K562 (cell line): ENCODE data around the gene TANGO6. TPM values are rescaled to one million over a fixed set of nuclear protein-coding genes. Genes with fewer than 3 reads are reported as not detected.

Experiments used
- ATAC-seq: fragments of 200-7000 bp; cut with Tn5 transposase; 3 replicates; pipeline ENCODE4 v1.9.1; 2020; ENCODE audit warnings: moderate library complexity
- BruUV-seq: library from RNA; stranded (reverse); fragments of 400-500 nt; replicated peaks from 2 replicates; lab custom pipeline; 2021; lab: Mats Ljungman, UMichigan
- CTCF ChIA-PET: fragments of 300-600 bp; formaldehyde crosslinking; extraction: SDS; loops from one replicate; lab custom pipeline; 2021; ENCODE audit warnings: low intra/inter-chr PET ratio; lab: Yijun Ruan, JAX
- POLR2A ChIA-PET: fragments of 300-600, 350-650 bp; sonication (Branson Sonifier 250); formaldehyde crosslinking; extraction: SDS; loops from one replicate; lab custom pipeline; 2021; ENCODE audit warnings: antibody characterized with exemption, inconsistent platforms; lab: Yijun Ruan, JAX
- DNase-seq, 4 experiments: peaks; one replicate each; pipeline versions ENCODE4 v3.0.0 to v3.0.0-alpha.2; 2011 to 2018; ENCODE audit warnings: low spot score in 3 of 4, mixed read lengths in 3 of 4; ENCODE audit errors: extremely low read depth in 1 of 4
- FAIRE-seq: peaks from 2 replicates; lab custom pipeline; 2011; peaks lifted over from hg19 to GRCh38; lab: Jason Lieb, UNC
- H2AFZ ChIP-seq: 2 replicates; pipeline ENCODE4 v1.6.0; 2011; ENCODE audit warnings: low read depth, low read length, control low read depth, inconsistent platforms
- H3K27ac ChIP-seq: fragments of 200-600 bp; 3 replicates; pipeline ENCODE4 v1.8.0; 2011; ENCODE audit warnings: low read depth, mild to moderate bottlenecking, control low read depth, inconsistent platforms, low read length, moderate library complexity, mixed read lengths; ENCODE audit errors: extremely low read depth
- H3K27me3 ChIP-seq, 2 experiments: fragments of 300-600 bp in 1 of 2; 2 replicates in 1 of 2; 3 replicates in 1 of 2; pipeline versions ENCODE4 v1.6.0 to v1.8.0; 2011; ENCODE audit warnings: inconsistent platforms in 2 of 2, low read length in 2 of 2, mild to moderate bottlenecking in 1 of 2, mixed read lengths in 1 of 2, moderate library complexity in 1 of 2; ENCODE audit not compliant: control insufficient read depth in 2 of 2, insufficient read depth in 2 of 2
- H3K36me3 ChIP-seq: fragments of 300-600 bp; 3 replicates; pipeline ENCODE4 v1.8.0; 2011; ENCODE audit warnings: mild to moderate bottlenecking, low read length, inconsistent platforms; ENCODE audit not compliant: control insufficient read depth, insufficient read depth
- H3K4me1 ChIP-seq, 2 experiments: fragments of 200-600 bp in 1 of 2; replicated peaks in 1 of 2; 2 replicates in 1 of 2; 3 replicates in 1 of 2; pipeline versions ENCODE4 v1.5.1 to v1.8.0; 2011; ENCODE audit warnings: inconsistent platforms in 2 of 2, low read length in 2 of 2, mild to moderate bottlenecking in 1 of 2, mixed read lengths in 1 of 2, moderate library complexity in 1 of 2; ENCODE audit not compliant: control insufficient read depth in 2 of 2, insufficient read depth in 2 of 2
- H3K4me2 ChIP-seq: 2 replicates; pipeline ENCODE4 v1.6.1; 2011; ENCODE audit warnings: low read length, control low read depth, inconsistent platforms, mixed read lengths; ENCODE audit not compliant: insufficient read depth
- H3K4me3 ChIP-seq: fragments of 200-600 bp; sonication (generic), shearing (Covaris generic); 2 replicates; pipeline ENCODE4 v1.5.1; 2016; ENCODE audit warnings: control low read depth, inconsistent platforms
- H3K79me2 ChIP-seq: fragments of 200-600 bp; 3 replicates; pipeline ENCODE4 v1.8.0; 2011; ENCODE audit warnings: low read length, inconsistent platforms; ENCODE audit not compliant: control insufficient read depth, insufficient read depth
- H3K9ac ChIP-seq, 2 experiments: 2 replicates each; pipeline versions ENCODE4 v1.6.0 to v1.6.1; 2011; ENCODE audit warnings: low read depth in 2 of 2, low read length in 2 of 2, control low read depth in 1 of 2, inconsistent platforms in 1 of 2, mild to moderate bottlenecking in 1 of 2, mixed read lengths in 1 of 2; ENCODE audit not compliant: insufficient read depth in 1 of 2
- H3K9me1 ChIP-seq: one replicate; pipeline ENCODE4 v1.6.0; 2011; ENCODE audit warnings: inconsistent platforms, mild to moderate bottlenecking, low read length, moderate library complexity; ENCODE audit not compliant: control insufficient read depth, insufficient read depth
- H3K9me3 ChIP-seq: replicated peaks from 2 replicates; pipeline ENCODE4 v1.5.1; 2011; ENCODE audit warnings: low read depth, low read length, inconsistent platforms; ENCODE audit not compliant: control insufficient read depth, insufficient read depth
- H4K20me1 ChIP-seq: replicated peaks from 2 replicates; pipeline ENCODE4 v1.6.1; 2011; ENCODE audit warnings: low read length, inconsistent platforms, mixed read lengths; ENCODE audit not compliant: control insufficient read depth, insufficient read depth
- BCL6 ChIP-seq: fragments of 250-450 bp; sonication (Bioruptor Pico); IDR thresholded peaks from 2 replicates; pipeline ENCODE4 v1.4.0; 2020
- CHCHD3 ChIP-seq: fragments of 250-450 bp; sonication (Bioruptor Pico); IDR thresholded peaks from 2 replicates; pipeline ENCODE4 v2.1.2; 2022; ENCODE audit warnings: mild to moderate bottlenecking
- HNRNPUL1 ChIP-seq: fragments of 200-400 bp; formaldehyde crosslinking; IDR thresholded peaks from 2 replicates; pipeline ENCODE4 v1.6.1; 2017; ENCODE audit warnings: low read length
- PTTG1 ChIP-seq: fragments of 450-650 bp; IDR thresholded peaks from 2 replicates; pipeline ENCODE4 v1.6.1; 2016; ENCODE audit warnings: low read depth, mild to moderate bottlenecking, missing genetic modification characterization, missing compliant biosample characterization
- RCOR1 ChIP-seq, 2 experiments: IDR thresholded peaks; 2 replicates each; pipeline ENCODE4 v1.6.1; 2012; ENCODE audit warnings: low read depth in 2 of 2, low read length in 2 of 2, borderline replicate concordance in 1 of 2, improper control_type of control experiment in 1 of 2
- ZNF707 ChIP-seq: fragments of 250-450 bp; sonication (Bioruptor Pico); conservative IDR thresholded peaks from 2 replicates; pipeline ENCODE4 v1.8.0; 2022; ENCODE audit warnings: inconsistent platforms, mild to moderate bottlenecking, moderate library complexity
- ZNF830 ChIP-seq: fragments of 250-450 bp; sonication (Bioruptor Pico); IDR thresholded peaks from 2 replicates; pipeline ENCODE4 v1.5.0; 2021; ENCODE audit warnings: mild to moderate bottlenecking
- WGBS: fragments of 100-300 bp; shearing (Covaris generic); methylation state at CpG from one replicate; pipeline ENCODE4 v1.1.6; 2016; ENCODE audit warnings: low coverage, mixed read lengths; ENCODE audit not compliant: insufficient coverage; ENCODE audit errors: missing lambda C conversion rate; 5-methylcytosine and 5-hydroxymethylcytosine counted together
- in situ Hi-C: fragments of 300-500 bp; cut with MboI; formaldehyde crosslinking; loops from 4 replicates; pipeline ENCODE4 v1.15.0; 2018; ENCODE audit warnings: inconsistent platforms, mixed read lengths
- intact Hi-C: fragments of 100-400 bp; cut with micrococcal nuclease; formaldehyde crosslinking; loops from 2 replicates; pipeline ENCODE4 v1.14.2; 2022
- polyA plus RNA-seq, 8 experiments: library from polyadenylated mRNA; depleted of rRNA in 4 of 8; stranded (reverse) in 5 of 8; unstranded in 3 of 8; fragments of >200 nt; fragmentation: Nextera tagmentation in 2 of 8; fragmentation: Illumina TruSeq in 1 of 8; extraction: Ambion mirVana in 2 of 8; extraction: Trizol in 1 of 8; gene quantifications; 2 replicates each; pipeline versions ENCODE4 v1.2.1 to v1.2.3, GENCODE V29; 2011 to 2014; ENCODE audit warnings: inconsistent platforms in 1 of 8, missing spikeins in 1 of 8
- total RNA-seq, 7 experiments: library from RNA; depleted of rRNA in 6 of 7; stranded (reverse); fragments of >200 nt in 6 of 7; fragmentation: Illumina TruSeq in 2 of 7; extraction: Trizol in 2 of 7; gene quantifications; 2 replicates each; pipeline versions ENCODE4 v1.2.1 to v1.2.3, GENCODE V29; 2011 to 2021; ENCODE audit warnings: low replicate concordance in 1 of 7
- TF ChIP-seq, protein P1 (sequence below): fragments of 450-650 bp; IDR thresholded peaks from 2 replicates; pipeline ENCODE4 v1.6.1; 2016; ENCODE audit warnings: mild to moderate bottlenecking, moderate library complexity

The TANGO6 gene
- total and polyA plus RNA-seq, 9 of the 15 experiments (the other 6 are each of a cell fraction or from before 2014, with no cell fraction given) = 1.6 to 15.2 (median 9.6) TPM

DNA sequence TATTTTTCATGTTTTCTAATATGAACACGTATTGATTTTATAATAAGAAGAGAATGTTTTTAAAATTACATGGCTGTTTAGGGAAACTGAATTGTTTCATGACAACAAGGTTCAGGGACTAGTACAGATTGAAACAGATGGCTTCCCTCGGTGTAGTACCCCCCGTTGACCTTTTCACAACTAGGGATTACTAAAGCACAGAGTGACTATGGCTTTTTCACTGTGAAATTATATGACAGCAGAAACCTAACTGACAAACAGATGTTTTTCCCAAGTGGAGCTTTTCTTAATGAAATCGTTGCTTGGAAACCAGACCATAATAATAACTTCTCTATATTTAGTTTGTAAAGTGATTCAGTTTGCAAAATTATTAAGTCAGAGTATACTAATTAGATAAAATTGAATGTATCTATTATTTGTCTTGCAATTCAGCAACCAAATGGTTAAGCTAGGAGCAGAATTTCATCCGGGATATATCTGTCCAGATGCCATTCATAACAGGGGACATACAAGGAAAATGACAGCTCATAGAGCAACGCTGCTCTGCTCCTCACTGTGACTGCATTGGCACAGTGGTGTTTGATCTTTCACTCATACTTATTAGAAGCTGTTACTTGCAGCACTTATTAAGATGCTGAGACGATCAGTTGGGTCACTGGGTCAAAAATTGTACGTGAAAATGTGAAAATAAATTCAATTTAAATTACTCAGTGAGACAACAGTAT, 111.7 kb downstream of the TANGO6 start:
- ATAC-seq = no peak
- in situ Hi-C loops = no loop called here
- CTCF ChIA-PET = no interaction called here
- TF ChIP-seq RCOR1 (IDR thresholded peaks at IDR 0.05; ENCODE audit: borderline replicate concordance in 1 of 2, low read depth in 2 of 2, low read length in 2 of 2) = no peak
- no peak for TF ChIP-seq CHCHD3 (CRISPR knock-in tag)
- no peak for TF ChIP-seq ZNF707 (CRISPR knock-in tag)
- no peak for TF ChIP-seq PTTG1 (tag)
- TF ChIP-seq BCL6 (CRISPR knock-in tag) = no peak
- TF ChIP-seq, protein P1, sequence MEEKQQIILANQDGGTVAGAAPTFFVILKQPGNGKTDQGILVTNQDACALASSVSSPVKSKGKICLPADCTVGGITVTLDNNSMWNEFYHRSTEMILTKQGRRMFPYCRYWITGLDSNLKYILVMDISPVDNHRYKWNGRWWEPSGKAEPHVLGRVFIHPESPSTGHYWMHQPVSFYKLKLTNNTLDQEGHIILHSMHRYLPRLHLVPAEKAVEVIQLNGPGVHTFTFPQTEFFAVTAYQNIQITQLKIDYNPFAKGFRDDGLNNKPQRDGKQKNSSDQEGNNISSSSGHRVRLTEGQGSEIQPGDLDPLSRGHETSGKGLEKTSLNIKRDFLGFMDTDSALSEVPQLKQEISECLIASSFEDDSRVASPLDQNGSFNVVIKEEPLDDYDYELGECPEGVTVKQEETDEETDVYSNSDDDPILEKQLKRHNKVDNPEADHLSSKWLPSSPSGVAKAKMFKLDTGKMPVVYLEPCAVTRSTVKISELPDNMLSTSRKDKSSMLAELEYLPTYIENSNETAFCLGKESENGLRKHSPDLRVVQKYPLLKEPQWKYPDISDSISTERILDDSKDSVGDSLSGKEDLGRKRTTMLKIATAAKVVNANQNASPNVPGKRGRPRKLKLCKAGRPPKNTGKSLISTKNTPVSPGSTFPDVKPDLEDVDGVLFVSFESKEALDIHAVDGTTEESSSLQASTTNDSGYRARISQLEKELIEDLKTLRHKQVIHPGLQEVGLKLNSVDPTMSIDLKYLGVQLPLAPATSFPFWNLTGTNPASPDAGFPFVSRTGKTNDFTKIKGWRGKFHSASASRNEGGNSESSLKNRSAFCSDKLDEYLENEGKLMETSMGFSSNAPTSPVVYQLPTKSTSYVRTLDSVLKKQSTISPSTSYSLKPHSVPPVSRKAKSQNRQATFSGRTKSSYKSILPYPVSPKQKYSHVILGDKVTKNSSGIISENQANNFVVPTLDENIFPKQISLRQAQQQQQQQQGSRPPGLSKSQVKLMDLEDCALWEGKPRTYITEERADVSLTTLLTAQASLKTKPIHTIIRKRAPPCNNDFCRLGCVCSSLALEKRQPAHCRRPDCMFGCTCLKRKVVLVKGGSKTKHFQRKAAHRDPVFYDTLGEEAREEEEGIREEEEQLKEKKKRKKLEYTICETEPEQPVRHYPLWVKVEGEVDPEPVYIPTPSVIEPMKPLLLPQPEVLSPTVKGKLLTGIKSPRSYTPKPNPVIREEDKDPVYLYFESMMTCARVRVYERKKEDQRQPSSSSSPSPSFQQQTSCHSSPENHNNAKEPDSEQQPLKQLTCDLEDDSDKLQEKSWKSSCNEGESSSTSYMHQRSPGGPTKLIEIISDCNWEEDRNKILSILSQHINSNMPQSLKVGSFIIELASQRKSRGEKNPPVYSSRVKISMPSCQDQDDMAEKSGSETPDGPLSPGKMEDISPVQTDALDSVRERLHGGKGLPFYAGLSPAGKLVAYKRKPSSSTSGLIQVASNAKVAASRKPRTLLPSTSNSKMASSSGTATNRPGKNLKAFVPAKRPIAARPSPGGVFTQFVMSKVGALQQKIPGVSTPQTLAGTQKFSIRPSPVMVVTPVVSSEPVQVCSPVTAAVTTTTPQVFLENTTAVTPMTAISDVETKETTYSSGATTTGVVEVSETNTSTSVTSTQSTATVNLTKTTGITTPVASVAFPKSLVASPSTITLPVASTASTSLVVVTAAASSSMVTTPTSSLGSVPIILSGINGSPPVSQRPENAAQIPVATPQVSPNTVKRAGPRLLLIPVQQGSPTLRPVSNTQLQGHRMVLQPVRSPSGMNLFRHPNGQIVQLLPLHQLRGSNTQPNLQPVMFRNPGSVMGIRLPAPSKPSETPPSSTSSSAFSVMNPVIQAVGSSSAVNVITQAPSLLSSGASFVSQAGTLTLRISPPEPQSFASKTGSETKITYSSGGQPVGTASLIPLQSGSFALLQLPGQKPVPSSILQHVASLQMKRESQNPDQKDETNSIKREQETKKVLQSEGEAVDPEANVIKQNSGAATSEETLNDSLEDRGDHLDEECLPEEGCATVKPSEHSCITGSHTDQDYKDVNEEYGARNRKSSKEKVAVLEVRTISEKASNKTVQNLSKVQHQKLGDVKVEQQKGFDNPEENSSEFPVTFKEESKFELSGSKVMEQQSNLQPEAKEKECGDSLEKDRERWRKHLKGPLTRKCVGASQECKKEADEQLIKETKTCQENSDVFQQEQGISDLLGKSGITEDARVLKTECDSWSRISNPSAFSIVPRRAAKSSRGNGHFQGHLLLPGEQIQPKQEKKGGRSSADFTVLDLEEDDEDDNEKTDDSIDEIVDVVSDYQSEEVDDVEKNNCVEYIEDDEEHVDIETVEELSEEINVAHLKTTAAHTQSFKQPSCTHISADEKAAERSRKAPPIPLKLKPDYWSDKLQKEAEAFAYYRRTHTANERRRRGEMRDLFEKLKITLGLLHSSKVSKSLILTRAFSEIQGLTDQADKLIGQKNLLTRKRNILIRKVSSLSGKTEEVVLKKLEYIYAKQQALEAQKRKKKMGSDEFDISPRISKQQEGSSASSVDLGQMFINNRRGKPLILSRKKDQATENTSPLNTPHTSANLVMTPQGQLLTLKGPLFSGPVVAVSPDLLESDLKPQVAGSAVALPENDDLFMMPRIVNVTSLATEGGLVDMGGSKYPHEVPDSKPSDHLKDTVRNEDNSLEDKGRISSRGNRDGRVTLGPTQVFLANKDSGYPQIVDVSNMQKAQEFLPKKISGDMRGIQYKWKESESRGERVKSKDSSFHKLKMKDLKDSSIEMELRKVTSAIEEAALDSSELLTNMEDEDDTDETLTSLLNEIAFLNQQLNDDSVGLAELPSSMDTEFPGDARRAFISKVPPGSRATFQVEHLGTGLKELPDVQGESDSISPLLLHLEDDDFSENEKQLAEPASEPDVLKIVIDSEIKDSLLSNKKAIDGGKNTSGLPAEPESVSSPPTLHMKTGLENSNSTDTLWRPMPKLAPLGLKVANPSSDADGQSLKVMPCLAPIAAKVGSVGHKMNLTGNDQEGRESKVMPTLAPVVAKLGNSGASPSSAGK = no peak
- no peak for TF ChIP-seq ZNF830 (CRISPR knock-in tag)
- TF ChIP-seq HNRNPUL1 = no peak

More for the DNA sequence above, 111.7 kb downstream of the TANGO6 start:
- H2AFZ ChIP-seq = no peak overlapping the region
- no peaks in the 10 kb centered on the region for H4K20me1 ChIP-seq
- no peaks in the 10 kb centered on the region for H3K9me3 ChIP-seq
- FAIRE-seq (no peak), DNase-seq (no peak)
- no peaks in the 10 kb centered on the region for H3K36me3 ChIP-seq
- no peaks in the 10 kb centered on the region for H3K9me1 ChIP-seq
- POLR2A ChIA-PET = interaction anchor here (0.5 to 0.8 kb wide), 3 partner anchors 23 to 111 kb away, joined by 3 read pairs; no protein-coding TSS in a partner anchor
- H3K9ac ChIP-seq = no peak overlapping the region
- no peak overlapping the region for H3K4me2 ChIP-seq
- H3K27me3 ChIP-seq = no peaks in the 10 kb centered on the region
- H3K79me2 ChIP-seq = no peaks in the 10 kb centered on the region
- H3K4me1 ChIP-seq = peaks cover 0 to 5% of the 10 kb centered on the region in 2 experiments; a peak in 2 of 5 replicates
- BruUV-seq = no TSS peak
- H3K27ac ChIP-seq = no peak overlapping the region
- intact Hi-C loops = no loop called here
- no peak overlapping the region for H3K4me3 ChIP-seq
- WGBS = 29% methylated on average over 8 of the region's 8 CpGs
